Keratinocyte (primary cell): ENCODE measurements around the gene CCDC71L.

Source experiments
- CTCF ChIP-seq, 3 experiments: IDR thresholded peaks in 1 of 3; conservative IDR thresholded peaks in 1 of 3; optimal IDR thresholded peaks in 1 of 3; 2 replicates in 2 of 3; 3 replicates in 1 of 3; pipeline versions ENCODE3 to v1.5.1; 2011; ENCODE audit warnings: low read length in 3 of 3, mild to moderate bottlenecking in 3 of 3, moderate library complexity in 2 of 3, control low read depth in 1 of 3, inconsistent platforms in 1 of 3; ENCODE audit not compliant: insufficient read depth in 2 of 3; ENCODE audit errors: extremely low read depth in 1 of 3
- EZH2 ChIP-seq: IDR thresholded peaks from one replicate; pipeline ENCODE4 v1.6.1; 2012; ENCODE audit warnings: inconsistent platforms, mild to moderate bottlenecking, low read length, moderate library complexity

GRCh38 chr7:106679153-106679931, 18.4 kb upstream of the CCDC71L start:
- TF ChIP-seq CTCF (optimal IDR thresholded peaks at IDR 0.05 in 1 of 3, IDR thresholded peaks at IDR 0.05 in 1 of 3, conservative IDR thresholded peaks at IDR 0.05 in 1 of 3; ENCODE audit: extremely low read depth in 1 of 3, insufficient read depth in 2 of 3, low read length in 3 of 3): no peak
- no peak for TF ChIP-seq EZH2
